H1 (cell line): ENCODE data around the gene ZNF132. TPM values are rescaled to one million over a fixed set of nuclear protein-coding genes. Genes with fewer than 3 reads are reported as not detected.
A peak's percentile ranks its signal among the peaks of the same experiment; 100 is the strongest.

ENCODE experiments used
- ASH2L ChIP-seq: fragments of 200-600, 300-600 bp; sonication (generic); IDR thresholded peaks from one replicate; pipeline ENCODE4 v1.7.1; 2017; ENCODE audit warnings: low read length
- BACH1 ChIP-seq: IDR thresholded peaks from 2 replicates; pipeline ENCODE4 v1.6.1; 2012; ENCODE audit warnings: low read length, improper control_type of control experiment
- BCL11A ChIP-seq, 2 experiments: IDR thresholded peaks; one replicate each; pipeline ENCODE4 v1.6.1; 2011; ENCODE audit warnings: low read depth in 2 of 2, low read length in 2 of 2, mild to moderate bottlenecking in 2 of 2
- EP300 ChIP-seq, 2 experiments: IDR thresholded peaks; 1 replicate in 1 of 2; 2 replicates in 1 of 2; pipeline ENCODE4 v1.6.1; 2011 to 2012; ENCODE audit warnings: low read depth in 2 of 2, low read length in 2 of 2, mild to moderate bottlenecking in 2 of 2, borderline replicate concordance in 1 of 2, inconsistent platforms in 1 of 2, moderate library complexity in 1 of 2
- RBBP5 ChIP-seq: IDR thresholded peaks from 2 replicates; pipeline ENCODE4 v1.7.1; 2012; ENCODE audit warnings: low read depth, mild to moderate bottlenecking, inconsistent platforms, low read length, moderate library complexity, borderline replicate concordance
- SP2 ChIP-seq: IDR thresholded peaks from 2 replicates; pipeline ENCODE4 v1.6.1; 2012; ENCODE audit warnings: mild to moderate bottlenecking, low read length, inconsistent platforms
- SRF ChIP-seq: IDR thresholded peaks from 2 replicates; pipeline ENCODE4 v1.6.1; 2011; ENCODE audit warnings: mild to moderate bottlenecking, low read depth, low read length, moderate library complexity
- polyA plus RNA-seq, 7 experiments: library from polyadenylated mRNA; depleted of rRNA in 3 of 7; stranded (reverse) in 5 of 7; unstranded in 2 of 7; fragments of >200 nt in 5 of 7; fragments of 200-250 nt in 2 of 7; gene quantifications; 1 replicate in 5 of 7; 2 replicates in 1 of 7; 4 replicates in 1 of 7; pipeline versions ENCODE4 v1.2.1 to v1.2.3, GENCODE V29; 2011 to 2013; ENCODE audit warnings: missing spikeins in 2 of 7, mixed read lengths in 2 of 7
- total RNA-seq: library from RNA; stranded (reverse); fragmentation: NEBNext Ultra II Directional; extraction: Animal tissue kit (Norgen Biotek cat#: 25700); gene quantifications from 2 replicates; pipeline ENCODE4 v1.2.1, GENCODE V29; 2021
- TF ChIP-seq, protein P1 (sequence below): fragments of 300-600 bp; sonication (generic); IDR thresholded peaks from 2 replicates; pipeline ENCODE4 v1.7.1; 2012; ENCODE audit warnings: low read length, moderate library complexity, mild to moderate bottlenecking, inconsistent platforms; ENCODE audit not compliant: insufficient replicate concordance
- TF ChIP-seq, protein P2 (sequence below): IDR thresholded peaks from 2 replicates; pipeline ENCODE4 v1.6.1; 2012; ENCODE audit warnings: inconsistent platforms

ZNF132 gene
- total and polyA plus RNA-seq, 2 of the 8 experiments (the other 6 are each of a cell fraction or from before 2014, with no cell fraction given): 0.89 to 1.9 TPM

DNA sequence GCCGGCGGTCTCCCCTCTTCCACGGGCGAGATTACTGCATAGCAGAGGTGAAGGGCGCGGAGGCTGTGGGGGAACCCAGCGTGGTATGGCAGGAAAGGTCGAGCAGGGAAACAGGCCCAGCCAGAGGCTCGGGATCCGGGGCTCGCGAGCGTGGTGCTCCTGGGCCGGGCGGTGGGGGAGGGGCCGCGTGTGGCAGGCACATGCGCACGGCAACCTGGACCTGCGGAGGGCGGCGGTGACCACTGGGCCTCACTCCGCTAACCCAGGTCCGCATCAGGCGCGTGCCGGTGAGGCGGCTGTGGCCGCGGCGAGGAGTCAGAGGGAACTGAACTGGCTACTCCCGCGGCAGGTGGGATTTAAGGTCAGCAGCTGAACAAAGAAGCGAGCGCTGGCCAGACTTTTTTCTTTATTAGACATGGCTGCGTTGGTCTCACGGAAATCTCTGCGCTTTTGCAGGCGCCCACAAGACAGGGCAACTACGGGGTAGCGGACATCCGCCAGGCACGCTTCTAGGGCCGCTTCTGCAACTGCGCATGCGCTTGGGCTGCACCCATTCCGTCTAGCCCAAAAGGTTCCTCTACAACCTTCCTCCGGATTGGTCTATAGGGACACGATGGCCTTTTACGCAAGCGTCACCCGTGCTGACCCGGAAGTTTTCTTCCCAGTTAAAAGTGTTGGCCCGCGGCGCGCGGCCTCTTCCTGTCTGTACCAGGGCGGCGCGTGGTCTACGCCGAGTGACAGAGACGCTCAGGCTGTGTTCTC is 53.2 kb downstream of the ZNF132 start, which contains the start of gene RPS5 (continued):
- TF ChIP-seq, protein P1, sequence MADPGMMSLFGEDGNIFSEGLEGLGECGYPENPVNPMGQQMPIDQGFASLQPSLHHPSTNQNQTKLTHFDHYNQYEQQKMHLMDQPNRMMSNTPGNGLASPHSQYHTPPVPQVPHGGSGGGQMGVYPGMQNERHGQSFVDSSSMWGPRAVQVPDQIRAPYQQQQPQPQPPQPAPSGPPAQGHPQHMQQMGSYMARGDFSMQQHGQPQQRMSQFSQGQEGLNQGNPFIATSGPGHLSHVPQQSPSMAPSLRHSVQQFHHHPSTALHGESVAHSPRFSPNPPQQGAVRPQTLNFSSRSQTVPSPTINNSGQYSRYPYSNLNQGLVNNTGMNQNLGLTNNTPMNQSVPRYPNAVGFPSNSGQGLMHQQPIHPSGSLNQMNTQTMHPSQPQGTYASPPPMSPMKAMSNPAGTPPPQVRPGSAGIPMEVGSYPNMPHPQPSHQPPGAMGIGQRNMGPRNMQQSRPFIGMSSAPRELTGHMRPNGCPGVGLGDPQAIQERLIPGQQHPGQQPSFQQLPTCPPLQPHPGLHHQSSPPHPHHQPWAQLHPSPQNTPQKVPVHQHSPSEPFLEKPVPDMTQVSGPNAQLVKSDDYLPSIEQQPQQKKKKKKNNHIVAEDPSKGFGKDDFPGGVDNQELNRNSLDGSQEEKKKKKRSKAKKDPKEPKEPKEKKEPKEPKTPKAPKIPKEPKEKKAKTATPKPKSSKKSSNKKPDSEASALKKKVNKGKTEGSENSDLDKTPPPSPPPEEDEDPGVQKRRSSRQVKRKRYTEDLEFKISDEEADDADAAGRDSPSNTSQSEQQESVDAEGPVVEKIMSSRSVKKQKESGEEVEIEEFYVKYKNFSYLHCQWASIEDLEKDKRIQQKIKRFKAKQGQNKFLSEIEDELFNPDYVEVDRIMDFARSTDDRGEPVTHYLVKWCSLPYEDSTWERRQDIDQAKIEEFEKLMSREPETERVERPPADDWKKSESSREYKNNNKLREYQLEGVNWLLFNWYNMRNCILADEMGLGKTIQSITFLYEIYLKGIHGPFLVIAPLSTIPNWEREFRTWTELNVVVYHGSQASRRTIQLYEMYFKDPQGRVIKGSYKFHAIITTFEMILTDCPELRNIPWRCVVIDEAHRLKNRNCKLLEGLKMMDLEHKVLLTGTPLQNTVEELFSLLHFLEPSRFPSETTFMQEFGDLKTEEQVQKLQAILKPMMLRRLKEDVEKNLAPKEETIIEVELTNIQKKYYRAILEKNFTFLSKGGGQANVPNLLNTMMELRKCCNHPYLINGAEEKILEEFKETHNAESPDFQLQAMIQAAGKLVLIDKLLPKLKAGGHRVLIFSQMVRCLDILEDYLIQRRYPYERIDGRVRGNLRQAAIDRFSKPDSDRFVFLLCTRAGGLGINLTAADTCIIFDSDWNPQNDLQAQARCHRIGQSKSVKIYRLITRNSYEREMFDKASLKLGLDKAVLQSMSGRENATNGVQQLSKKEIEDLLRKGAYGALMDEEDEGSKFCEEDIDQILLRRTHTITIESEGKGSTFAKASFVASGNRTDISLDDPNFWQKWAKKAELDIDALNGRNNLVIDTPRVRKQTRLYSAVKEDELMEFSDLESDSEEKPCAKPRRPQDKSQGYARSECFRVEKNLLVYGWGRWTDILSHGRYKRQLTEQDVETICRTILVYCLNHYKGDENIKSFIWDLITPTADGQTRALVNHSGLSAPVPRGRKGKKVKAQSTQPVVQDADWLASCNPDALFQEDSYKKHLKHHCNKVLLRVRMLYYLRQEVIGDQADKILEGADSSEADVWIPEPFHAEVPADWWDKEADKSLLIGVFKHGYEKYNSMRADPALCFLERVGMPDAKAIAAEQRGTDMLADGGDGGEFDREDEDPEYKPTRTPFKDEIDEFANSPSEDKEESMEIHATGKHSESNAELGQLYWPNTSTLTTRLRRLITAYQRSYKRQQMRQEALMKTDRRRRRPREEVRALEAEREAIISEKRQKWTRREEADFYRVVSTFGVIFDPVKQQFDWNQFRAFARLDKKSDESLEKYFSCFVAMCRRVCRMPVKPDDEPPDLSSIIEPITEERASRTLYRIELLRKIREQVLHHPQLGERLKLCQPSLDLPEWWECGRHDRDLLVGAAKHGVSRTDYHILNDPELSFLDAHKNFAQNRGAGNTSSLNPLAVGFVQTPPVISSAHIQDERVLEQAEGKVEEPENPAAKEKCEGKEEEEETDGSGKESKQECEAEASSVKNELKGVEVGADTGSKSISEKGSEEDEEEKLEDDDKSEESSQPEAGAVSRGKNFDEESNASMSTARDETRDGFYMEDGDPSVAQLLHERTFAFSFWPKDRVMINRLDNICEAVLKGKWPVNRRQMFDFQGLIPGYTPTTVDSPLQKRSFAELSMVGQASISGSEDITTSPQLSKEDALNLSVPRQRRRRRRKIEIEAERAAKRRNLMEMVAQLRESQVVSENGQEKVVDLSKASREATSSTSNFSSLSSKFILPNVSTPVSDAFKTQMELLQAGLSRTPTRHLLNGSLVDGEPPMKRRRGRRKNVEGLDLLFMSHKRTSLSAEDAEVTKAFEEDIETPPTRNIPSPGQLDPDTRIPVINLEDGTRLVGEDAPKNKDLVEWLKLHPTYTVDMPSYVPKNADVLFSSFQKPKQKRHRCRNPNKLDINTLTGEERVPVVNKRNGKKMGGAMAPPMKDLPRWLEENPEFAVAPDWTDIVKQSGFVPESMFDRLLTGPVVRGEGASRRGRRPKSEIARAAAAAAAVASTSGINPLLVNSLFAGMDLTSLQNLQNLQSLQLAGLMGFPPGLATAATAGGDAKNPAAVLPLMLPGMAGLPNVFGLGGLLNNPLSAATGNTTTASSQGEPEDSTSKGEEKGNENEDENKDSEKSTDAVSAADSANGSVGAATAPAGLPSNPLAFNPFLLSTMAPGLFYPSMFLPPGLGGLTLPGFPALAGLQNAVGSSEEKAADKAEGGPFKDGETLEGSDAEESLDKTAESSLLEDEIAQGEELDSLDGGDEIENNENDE: no peak
- no peak for TF ChIP-seq SRF
- TF ChIP-seq, protein P2, sequence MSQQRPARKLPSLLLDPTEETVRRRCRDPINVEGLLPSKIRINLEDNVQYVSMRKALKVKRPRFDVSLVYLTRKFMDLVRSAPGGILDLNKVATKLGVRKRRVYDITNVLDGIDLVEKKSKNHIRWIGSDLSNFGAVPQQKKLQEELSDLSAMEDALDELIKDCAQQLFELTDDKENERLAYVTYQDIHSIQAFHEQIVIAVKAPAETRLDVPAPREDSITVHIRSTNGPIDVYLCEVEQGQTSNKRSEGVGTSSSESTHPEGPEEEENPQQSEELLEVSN: peak; percentile 77
- no peak for TF ChIP-seq EP300 (IDR thresholded peaks at IDR 0.05; ENCODE audit: borderline replicate concordance in 1 of 2, low read depth in 2 of 2, low read length in 2 of 2)
- TF ChIP-seq BACH1: no peak
- TF ChIP-seq ASH2L: no peak
- no peak for TF ChIP-seq BCL11A (IDR thresholded peaks at IDR 0.05; ENCODE audit: low read depth in 2 of 2, low read length in 2 of 2)
- 0 out of 2 replicates have a peak, but pooled peaks have one; percentile 3 for TF ChIP-seq SP2
- peak; percentile 83; the same call in 1 of the 2 replicates for TF ChIP-seq RBBP5
